Tibial nerve (tissue), 3 donors: ENCODE results near the gene SELP.

Experiments
- POLR2A ChIP-seq, 2 donors: fragments of 450-650 bp; IDR thresholded peaks; one replicate each; pipeline ENCODE4 v1.6.1; 2017; ENCODE audit warnings: antibody characterized with exemption in 2 of 2, mild to moderate bottlenecking in 2 of 2, moderate library complexity in 2 of 2
- TF ChIP-seq, protein P1 (sequence below), 5 experiments: fragments of 200-600 bp in 3 of 5; fragments of 450-650 bp in 2 of 5; sonication (generic) in 3 of 5; IDR thresholded peaks; one replicate each; pipeline ENCODE4 v1.5.1; 2016 to 2019; ENCODE audit warnings: antibody characterized with exemption in 5 of 5, mild to moderate bottlenecking in 3 of 5, moderate library complexity in 2 of 5

DNA sequence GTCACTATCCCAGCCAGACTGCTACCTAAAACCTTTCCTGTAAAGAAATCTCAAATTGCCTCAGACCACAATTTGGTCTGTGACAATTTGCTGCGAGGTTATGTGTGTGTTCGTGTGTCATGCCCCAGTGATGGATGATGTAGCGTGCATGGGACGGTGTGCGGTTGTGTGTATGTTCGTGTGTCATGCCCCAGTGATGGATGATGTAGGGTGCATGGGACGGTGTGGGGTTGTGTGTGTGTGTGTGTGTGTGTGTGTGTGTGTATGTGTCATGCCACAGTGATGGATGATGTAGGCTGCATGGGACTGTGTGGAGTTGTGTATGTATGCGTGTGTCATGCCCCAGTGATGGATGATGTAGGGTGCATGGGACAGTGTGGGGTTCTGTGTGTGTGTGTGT lies 9.4 kb downstream of the SELP start:
- TF ChIP-seq, protein P1, sequence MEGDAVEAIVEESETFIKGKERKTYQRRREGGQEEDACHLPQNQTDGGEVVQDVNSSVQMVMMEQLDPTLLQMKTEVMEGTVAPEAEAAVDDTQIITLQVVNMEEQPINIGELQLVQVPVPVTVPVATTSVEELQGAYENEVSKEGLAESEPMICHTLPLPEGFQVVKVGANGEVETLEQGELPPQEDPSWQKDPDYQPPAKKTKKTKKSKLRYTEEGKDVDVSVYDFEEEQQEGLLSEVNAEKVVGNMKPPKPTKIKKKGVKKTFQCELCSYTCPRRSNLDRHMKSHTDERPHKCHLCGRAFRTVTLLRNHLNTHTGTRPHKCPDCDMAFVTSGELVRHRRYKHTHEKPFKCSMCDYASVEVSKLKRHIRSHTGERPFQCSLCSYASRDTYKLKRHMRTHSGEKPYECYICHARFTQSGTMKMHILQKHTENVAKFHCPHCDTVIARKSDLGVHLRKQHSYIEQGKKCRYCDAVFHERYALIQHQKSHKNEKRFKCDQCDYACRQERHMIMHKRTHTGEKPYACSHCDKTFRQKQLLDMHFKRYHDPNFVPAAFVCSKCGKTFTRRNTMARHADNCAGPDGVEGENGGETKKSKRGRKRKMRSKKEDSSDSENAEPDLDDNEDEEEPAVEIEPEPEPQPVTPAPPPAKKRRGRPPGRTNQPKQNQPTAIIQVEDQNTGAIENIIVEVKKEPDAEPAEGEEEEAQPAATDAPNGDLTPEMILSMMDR (IDR thresholded peaks at IDR 0.05): no peak
- TF ChIP-seq POLR2A (IDR thresholded peaks at IDR 0.05): no peak
